ENCODE data around the gene PAXIP1.

DNA sequence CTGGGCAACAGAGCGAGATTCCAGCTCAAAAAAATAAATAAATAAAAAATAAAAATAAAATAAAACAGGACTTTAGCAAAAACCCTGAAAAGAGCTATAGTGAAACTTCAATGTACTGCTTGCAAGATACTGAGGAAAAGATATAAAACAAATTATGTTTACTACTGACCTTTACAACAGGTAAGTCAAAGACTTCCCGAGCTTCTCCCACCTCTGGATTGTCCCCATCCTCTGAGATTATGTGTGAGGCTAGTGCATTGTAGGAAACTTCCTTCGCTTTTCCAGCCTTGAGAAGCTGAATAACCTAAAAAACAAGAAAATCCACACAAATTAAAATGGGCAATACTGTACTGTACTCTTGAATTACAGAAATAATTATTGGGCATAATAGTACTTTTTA is 4.4 kb downstream of the PAXIP1 start:
- TF ChIP-seq POLR2A (IDR thresholded peaks at IDR 0.05) = no peak
- no peak for TF ChIP-seq CTCF (IDR thresholded peaks at IDR 0.05)

All from thyroid gland (tissue), 4 donors.